GM21447 (cell line): ENCODE measurements around the gene VTCN1.
A peak's percentile ranks its signal among the peaks of the same experiment; 100 is the strongest.
"Not testable (repeated sequence)": the region's sequence is repeated elsewhere in the genome, so short reads cannot be mapped to it uniquely, and the experiment has no call there.

Source experiments
- ATAC-seq: cut with Tn5 transposase; IDR thresholded peaks from one replicate; pipeline ENCODE4 v1.9.1; 2021; ENCODE audit not compliant: unreplicated experiment

Gene VTCN1

DNA sequence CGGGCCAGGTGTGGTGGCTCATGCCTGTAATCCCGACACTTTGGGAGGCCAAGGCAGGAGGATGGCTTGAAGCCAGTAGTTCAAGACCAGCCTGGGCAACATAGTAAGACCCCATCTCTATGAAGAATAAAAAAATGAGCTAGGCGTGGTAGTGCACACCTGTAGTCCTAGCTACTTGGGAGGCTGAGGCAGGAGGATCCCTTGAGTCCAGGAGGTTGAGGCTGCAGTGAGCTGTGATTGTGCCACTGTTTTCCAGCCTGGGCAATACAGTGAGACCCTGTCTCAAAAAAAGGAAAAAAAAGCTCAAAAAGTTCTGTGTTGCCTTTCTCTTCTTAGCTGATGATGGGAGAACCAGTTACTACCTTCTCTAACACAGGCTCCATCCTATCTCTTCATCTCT is 108.9 kb downstream of the VTCN1 start:
- ATAC-seq: not testable (repeated sequence)

- no peak for ATAC-seq
Measured at GRCh38 chr1:117101334-117101733, 109.4 kb downstream of the VTCN1 start.

DNA sequence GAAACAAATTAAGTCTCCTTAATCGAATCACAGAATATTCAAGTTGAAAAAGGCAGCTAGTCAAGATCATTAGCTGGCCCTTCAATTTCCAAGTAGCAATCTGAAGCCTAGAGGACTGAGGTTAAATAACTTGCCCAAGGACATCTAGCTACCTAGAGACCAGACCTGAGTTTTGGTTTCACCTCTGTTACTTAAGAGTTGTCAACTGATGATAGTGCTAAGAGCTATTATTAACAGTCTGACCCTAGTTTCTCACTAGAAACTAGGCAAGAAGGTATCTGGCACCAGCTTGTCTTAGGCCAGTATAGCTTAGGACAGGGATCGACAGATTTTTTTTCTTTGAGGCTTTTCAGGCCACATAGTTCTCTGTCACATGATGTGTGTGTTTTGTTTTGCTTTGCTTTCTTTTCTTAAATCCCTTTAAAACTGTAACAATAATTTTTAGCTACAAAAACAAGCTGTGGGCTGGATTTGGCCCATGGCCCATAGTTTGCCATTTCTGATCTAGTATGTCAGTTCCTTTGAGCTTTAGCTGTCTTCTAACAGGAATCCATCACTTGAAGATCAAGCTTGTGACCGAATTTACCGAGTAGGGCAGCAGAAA is 112.3 kb downstream of the VTCN1 start:
- ATAC-seq: no peak

GRCh38 chr1:117097443-117097842 is 113.3 kb downstream of the VTCN1 start:
- ATAC-seq: no peak

- ATAC-seq: no peak
Measured at GRCh38 chr1:117096951-117097408, 113.7 kb downstream of the VTCN1 start.

DNA sequence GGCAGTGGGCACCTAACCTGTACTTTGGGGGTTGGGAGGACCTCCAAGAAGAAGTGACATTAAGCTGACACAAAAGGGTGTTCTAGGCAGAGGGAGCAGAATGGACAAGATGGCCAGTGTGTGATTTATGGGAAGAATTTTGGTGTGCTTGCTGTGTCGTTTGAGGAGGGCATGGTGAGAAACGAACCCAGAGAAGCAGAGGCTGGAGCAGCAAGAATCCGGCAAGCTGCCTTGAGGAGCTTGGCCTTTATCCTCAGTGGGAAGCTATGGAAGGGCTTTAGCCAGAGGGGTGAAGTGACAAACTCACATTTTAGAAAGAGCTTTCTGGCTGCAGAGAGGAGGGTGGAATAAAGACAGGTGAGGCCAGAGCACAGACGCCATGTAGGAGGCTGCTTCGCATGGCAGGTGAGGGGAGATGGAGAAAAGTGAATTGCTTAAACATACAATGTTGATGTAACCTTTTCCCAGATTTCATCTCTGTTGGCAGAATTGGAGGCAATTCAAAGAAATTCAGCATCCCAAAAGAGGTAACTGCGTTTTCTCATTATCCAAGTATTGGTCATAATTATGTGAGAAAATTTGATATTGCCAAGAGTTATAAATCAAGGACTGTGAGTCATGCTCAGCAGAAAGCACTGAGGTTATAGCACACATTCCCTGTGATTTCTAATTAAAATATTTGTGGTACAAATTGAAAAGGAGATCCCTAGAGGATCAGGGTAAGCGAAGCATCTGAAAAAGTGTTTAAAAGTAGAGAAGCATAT is 115.7 kb downstream of the VTCN1 start:
- ATAC-seq: no peak

GRCh38 chr1:117093870-117094621 is 116.7 kb downstream of the VTCN1 start:
- ATAC-seq: peak; percentile 84
